OCI-LY7 (cell line): ENCODE data around the gene EYA2. TPM values are rescaled to one million over a fixed set of nuclear protein-coding genes. Genes with fewer than 3 reads are reported as not detected.

ENCODE experiments used
- BruUV-seq: library from RNA; stranded (reverse); fragments of 400-500 nt; replicated peaks from 2 replicates; lab custom pipeline; 2021; lab: Mats Ljungman, UMichigan
- CTCF ChIA-PET: fragments of 300-600 bp; sonication (Branson Sonifier 250); formaldehyde crosslinking; loops from one replicate; lab custom pipeline; 2022; ENCODE audit warnings: antibody characterized with exemption; ENCODE audit not compliant: unreplicated experiment; lab: Charles Lee
- POLR2A ChIA-PET: fragments of 300-600 bp; sonication (Branson Sonifier 250); formaldehyde crosslinking; loops from one replicate; lab custom pipeline; 2022; ENCODE audit warnings: antibody characterized with exemption; lab: Charles Lee
- DNase-seq: peaks from one replicate; pipeline ENCODE4 v3.0.0-alpha.2; 2015; ENCODE audit warnings: low spot score
- H2AFZ ChIP-seq: fragments of 200-600 bp; sonication (generic), shearing (Covaris generic); 2 replicates; pipeline ENCODE4 v1.6.1; 2014; ENCODE audit warnings: mild to moderate bottlenecking, antibody characterized with exemption, low read length, moderate library complexity
- H3K27ac ChIP-seq: fragments of 200-600 bp; sonication (generic); 2 replicates; pipeline ENCODE4 v1.5.1; 2014; ENCODE audit warnings: mixed run types, low read depth, mild to moderate bottlenecking, moderate library complexity, low read length, inconsistent platforms; ENCODE audit not compliant: poor library complexity, severe bottlenecking
- H3K36me3 ChIP-seq: fragments of 200-600 bp; sonication (generic); 2 replicates; pipeline ENCODE4 v1.6.1; 2014; ENCODE audit warnings: mild to moderate bottlenecking, antibody characterized with exemption, low read length, moderate library complexity, mixed read lengths; ENCODE audit not compliant: insufficient read depth
- H3K4me1 ChIP-seq: fragments of 200-600 bp; sonication (generic); 2 replicates; pipeline ENCODE4 v1.5.1; 2014; ENCODE audit warnings: mild to moderate bottlenecking, low read length; ENCODE audit not compliant: insufficient read depth, poor library complexity, severe bottlenecking
- H3K4me2 ChIP-seq: fragments of 200-600 bp; sonication (generic); 2 replicates; pipeline ENCODE4 v1.6.1; 2014; ENCODE audit warnings: mild to moderate bottlenecking, low read length
- H3K4me3 ChIP-seq: fragments of 200-600 bp; sonication (generic); 2 replicates; pipeline ENCODE4 v1.5.1; 2014; ENCODE audit warnings: mild to moderate bottlenecking, low read depth, low read length; ENCODE audit not compliant: poor library complexity, severe bottlenecking
- H3K79me2 ChIP-seq: fragments of 200-600 bp; sonication (generic); 2 replicates; pipeline ENCODE4 v1.6.1; 2016; ENCODE audit warnings: low read depth, mild to moderate bottlenecking, low read length, moderate library complexity, mixed read lengths; ENCODE audit not compliant: insufficient read depth
- H3K9me2 ChIP-seq: fragments of 200-600 bp; sonication (generic); 2 replicates; pipeline ENCODE4 v1.6.1; 2016; ENCODE audit warnings: mild to moderate bottlenecking, low read length, mixed read lengths; ENCODE audit not compliant: insufficient read depth
- H3K9me3 ChIP-seq: fragments of 200-600 bp; sonication (generic); 2 replicates; pipeline ENCODE4 v1.6.1; 2014; ENCODE audit warnings: mild to moderate bottlenecking, mixed run types, low read length, mixed read lengths
- H4K20me1 ChIP-seq: fragments of 200-600 bp; sonication (generic); 2 replicates; pipeline ENCODE4 v1.6.1; 2014; ENCODE audit warnings: mild to moderate bottlenecking, antibody characterized with exemption, low read length, moderate library complexity, mixed read lengths; ENCODE audit not compliant: insufficient read depth
- EZH2phosphoT487 ChIP-seq: fragments of 200-600 bp; sonication (generic); IDR thresholded peaks from 2 replicates; pipeline ENCODE4 v1.6.1; 2018; ENCODE audit warnings: low read depth, borderline replicate concordance, mild to moderate bottlenecking, mixed run types, antibody characterized with exemption, low read length, moderate library complexity, mixed read lengths
- intact Hi-C: fragments of 100-400 bp; cut with micrococcal nuclease; formaldehyde crosslinking; loops from one replicate; pipeline ENCODE4 v1.10.0; 2022; ENCODE audit not compliant: unreplicated experiment
- total RNA-seq, 2 experiments: library from RNA; depleted of rRNA in 1 of 2; stranded (reverse); fragments of >200 nt in 1 of 2; shearing (Covaris generic) in 1 of 2; gene quantifications; 2 replicates each; pipeline ENCODE4 v1.2.3, GENCODE V29; 2014 to 2022
- TF ChIP-seq, protein P1 (sequence below): fragments of 200-600 bp; sonication (generic); conservative IDR thresholded peaks from 2 replicates; pipeline ENCODE4 v1.5.1; 2014; ENCODE audit warnings: mild to moderate bottlenecking, antibody characterized with exemption, low read length, moderate library complexity, mixed read lengths

EYA2 gene
- total RNA-seq, 2 experiments from 2014 or later: not detected

DNA sequence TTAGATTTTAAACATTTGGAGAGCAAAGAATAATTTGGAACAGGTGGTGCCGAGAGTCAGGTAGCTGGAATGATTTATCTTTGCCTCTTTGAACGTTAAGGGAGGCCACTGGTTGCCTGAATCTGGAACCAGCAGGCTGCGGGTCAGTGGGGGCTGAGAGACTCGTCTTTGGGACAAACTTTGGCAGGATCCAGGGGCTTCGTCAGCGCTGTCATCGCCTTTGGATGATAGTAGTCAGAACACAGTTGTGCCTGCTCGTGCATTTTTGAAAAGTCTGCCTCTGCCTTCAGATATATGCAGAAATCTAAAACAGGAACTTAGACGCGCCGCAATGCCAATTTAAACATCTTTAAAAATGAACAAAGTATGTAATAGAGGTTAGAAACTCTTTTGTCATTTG lies 5.0 kb downstream of the EYA2 start:
- CTCF ChIA-PET: no interaction called here
- H3K4me3 ChIP-seq: peak overlapping the region; percentile 33
- no peaks in the 10 kb centered on the region for H4K20me1 ChIP-seq
- H2AFZ ChIP-seq: peak overlapping the region; percentile 80
- TF ChIP-seq, protein P1, sequence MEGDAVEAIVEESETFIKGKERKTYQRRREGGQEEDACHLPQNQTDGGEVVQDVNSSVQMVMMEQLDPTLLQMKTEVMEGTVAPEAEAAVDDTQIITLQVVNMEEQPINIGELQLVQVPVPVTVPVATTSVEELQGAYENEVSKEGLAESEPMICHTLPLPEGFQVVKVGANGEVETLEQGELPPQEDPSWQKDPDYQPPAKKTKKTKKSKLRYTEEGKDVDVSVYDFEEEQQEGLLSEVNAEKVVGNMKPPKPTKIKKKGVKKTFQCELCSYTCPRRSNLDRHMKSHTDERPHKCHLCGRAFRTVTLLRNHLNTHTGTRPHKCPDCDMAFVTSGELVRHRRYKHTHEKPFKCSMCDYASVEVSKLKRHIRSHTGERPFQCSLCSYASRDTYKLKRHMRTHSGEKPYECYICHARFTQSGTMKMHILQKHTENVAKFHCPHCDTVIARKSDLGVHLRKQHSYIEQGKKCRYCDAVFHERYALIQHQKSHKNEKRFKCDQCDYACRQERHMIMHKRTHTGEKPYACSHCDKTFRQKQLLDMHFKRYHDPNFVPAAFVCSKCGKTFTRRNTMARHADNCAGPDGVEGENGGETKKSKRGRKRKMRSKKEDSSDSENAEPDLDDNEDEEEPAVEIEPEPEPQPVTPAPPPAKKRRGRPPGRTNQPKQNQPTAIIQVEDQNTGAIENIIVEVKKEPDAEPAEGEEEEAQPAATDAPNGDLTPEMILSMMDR: no peak
- no peak for TF ChIP-seq EZH2phosphoT487
- peak overlapping the region; percentile 81 for H3K27ac ChIP-seq
- no TSS peak for BruUV-seq
- DNase-seq: peak; percentile 8
- intact Hi-C loops: no loop called here
- no peaks in the 10 kb centered on the region for H3K36me3 ChIP-seq
- no peaks in the 10 kb centered on the region for H3K9me3 ChIP-seq
- peaks cover 64% of the 10 kb centered on the region for H3K4me1 ChIP-seq
- H3K9me2 ChIP-seq: no peaks in the 10 kb centered on the region
- POLR2A ChIA-PET: no interaction called here
- H3K4me2 ChIP-seq: peak overlapping the region; percentile 65
- H3K79me2 ChIP-seq: no peaks in the 10 kb centered on the region

- Histone ChIP-seq H3K79me2 (no peaks in the 10 kb centered on the region), H3K4me3 (peak overlapping the region; percentile 33), H3K9me2 (no peaks in the 10 kb centered on the region), H2AFZ (peak overlapping the region; percentile 80), H3K27ac (peak overlapping the region; percentile 81), H3K4me2 (peak overlapping the region; percentile 65), H3K4me1 (peaks cover 64% of the 10 kb centered on the region), H3K36me3 (no peaks in the 10 kb centered on the region), H4K20me1 (no peaks in the 10 kb centered on the region), H3K9me3 (no peaks in the 10 kb centered on the region)
- POLR2A ChIA-PET: no interaction called here
- no TSS peak for BruUV-seq
- TF ChIP-seq EZH2phosphoT487: no peak
- intact Hi-C loops: no loop called here
- peak; percentile 83 for DNase-seq
- CTCF ChIA-PET: no interaction called here
Measured at GRCh38 chr20:46900086-46900485, 5.4 kb downstream of the EYA2 start.

DNA sequence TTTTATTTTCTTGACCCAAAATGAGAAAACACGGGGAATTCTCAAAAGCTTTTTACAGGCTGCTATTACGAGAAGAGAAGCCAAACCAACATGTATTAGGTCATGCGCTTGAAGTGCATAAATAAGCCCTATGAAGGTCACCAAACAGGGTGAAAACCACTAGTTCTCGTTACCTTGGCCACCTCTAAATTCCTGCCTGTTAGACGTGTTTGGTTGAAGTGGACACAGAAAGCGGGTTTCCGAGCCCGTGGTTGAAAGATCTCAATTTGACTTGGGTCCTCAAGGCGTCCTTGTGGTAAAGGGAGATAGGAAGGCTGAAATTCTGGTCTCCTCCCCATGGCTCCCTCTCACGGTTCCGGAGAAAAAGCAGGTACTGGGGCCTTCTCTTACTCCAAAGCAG lies 6.2 kb downstream of the EYA2 start:
- intact Hi-C loops: no loop called here
- H2AFZ ChIP-seq: peak overlapping the region; percentile 80; the same call in 1 of the 2 replicates
- no peaks in the 10 kb centered on the region for H4K20me1 ChIP-seq
- peak overlapping the region; percentile 33 for H3K4me3 ChIP-seq
- TF ChIP-seq EZH2phosphoT487: no peak
- TF ChIP-seq, protein P1: no peak
- H3K36me3 ChIP-seq: no peaks in the 10 kb centered on the region
- BruUV-seq: no TSS peak
- no peaks in the 10 kb centered on the region for H3K9me3 ChIP-seq
- CTCF ChIA-PET: no interaction called here
- H3K27ac ChIP-seq: peak overlapping the region; percentile 81
- no peaks in the 10 kb centered on the region for H3K79me2 ChIP-seq
- no peak for DNase-seq
- POLR2A ChIA-PET: no interaction called here
- H3K9me2 ChIP-seq: no peaks in the 10 kb centered on the region
- peaks cover 63% of the 10 kb centered on the region for H3K4me1 ChIP-seq
- H3K4me2 ChIP-seq: peak overlapping the region; percentile 65
